Coronary artery (tissue), 2 donors: ENCODE data around the gene HSF2.

Experiments used
- DNase-seq: peaks from one replicate; pipeline ENCODE4 v3.0.0-alpha.2; 2017; ENCODE audit warnings: low spot score
- H3K27ac ChIP-seq, 2 donors: fragments of 200-600 bp; sonication (generic); one replicate each; pipeline ENCODE4 v1.5.1; 2016 to 2019
- H3K4me3 ChIP-seq: fragments of 200-600 bp; sonication (generic); 2 replicates; pipeline ENCODE4 v1.5.1; 2016; ENCODE audit warnings: mild to moderate bottlenecking, moderate library complexity
- TF ChIP-seq, protein P1 (sequence below): fragments of 200-600 bp; sonication (generic); IDR thresholded peaks from one replicate; pipeline ENCODE4 v1.5.1; 2019; ENCODE audit warnings: antibody characterized with exemption

The HSF2 gene

DNA sequence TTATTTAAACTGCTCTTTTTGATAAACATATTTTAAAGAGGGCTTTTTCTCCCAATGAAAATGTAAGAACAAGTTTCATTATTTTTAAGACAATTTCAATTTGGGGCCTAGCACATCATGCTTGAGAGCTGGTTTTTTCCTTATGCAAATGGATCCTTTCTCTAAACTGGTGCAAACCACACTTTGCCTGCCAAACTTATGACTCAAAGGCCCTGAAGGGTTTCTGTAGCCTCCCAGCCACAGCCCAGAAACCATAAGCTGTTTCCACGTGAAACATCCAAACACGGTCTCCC lies 451 bp upstream of the HSF2 start:
- no peak for DNase-seq
- peak overlapping the region; percentile 21 to 62 for H3K27ac ChIP-seq
- TF ChIP-seq, protein P1, sequence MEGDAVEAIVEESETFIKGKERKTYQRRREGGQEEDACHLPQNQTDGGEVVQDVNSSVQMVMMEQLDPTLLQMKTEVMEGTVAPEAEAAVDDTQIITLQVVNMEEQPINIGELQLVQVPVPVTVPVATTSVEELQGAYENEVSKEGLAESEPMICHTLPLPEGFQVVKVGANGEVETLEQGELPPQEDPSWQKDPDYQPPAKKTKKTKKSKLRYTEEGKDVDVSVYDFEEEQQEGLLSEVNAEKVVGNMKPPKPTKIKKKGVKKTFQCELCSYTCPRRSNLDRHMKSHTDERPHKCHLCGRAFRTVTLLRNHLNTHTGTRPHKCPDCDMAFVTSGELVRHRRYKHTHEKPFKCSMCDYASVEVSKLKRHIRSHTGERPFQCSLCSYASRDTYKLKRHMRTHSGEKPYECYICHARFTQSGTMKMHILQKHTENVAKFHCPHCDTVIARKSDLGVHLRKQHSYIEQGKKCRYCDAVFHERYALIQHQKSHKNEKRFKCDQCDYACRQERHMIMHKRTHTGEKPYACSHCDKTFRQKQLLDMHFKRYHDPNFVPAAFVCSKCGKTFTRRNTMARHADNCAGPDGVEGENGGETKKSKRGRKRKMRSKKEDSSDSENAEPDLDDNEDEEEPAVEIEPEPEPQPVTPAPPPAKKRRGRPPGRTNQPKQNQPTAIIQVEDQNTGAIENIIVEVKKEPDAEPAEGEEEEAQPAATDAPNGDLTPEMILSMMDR: no peak
- peak overlapping the region; percentile 97 for H3K4me3 ChIP-seq

DNA sequence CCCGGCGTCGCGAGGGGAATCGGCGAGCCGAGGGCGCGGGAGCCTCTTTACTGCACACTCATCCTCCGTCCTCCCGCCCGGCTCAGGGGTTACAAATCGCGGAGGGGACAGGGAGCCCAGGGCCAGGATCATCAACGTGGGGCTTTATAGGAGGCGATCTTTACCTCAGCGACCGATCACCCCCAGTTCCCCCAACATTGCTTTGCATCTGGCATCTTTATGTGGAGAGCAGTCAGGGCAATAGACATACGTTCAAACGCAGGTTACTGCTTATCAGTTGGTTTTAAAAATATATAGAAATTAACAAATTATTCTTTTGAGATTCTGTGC lies 634 bp downstream of the HSF2 start:
- Histone ChIP-seq H3K4me3 (peak overlapping the region; percentile 97), H3K27ac (peak overlapping the region; percentile 89)
- no peak for DNase-seq
- TF ChIP-seq, protein P1: no peak

GRCh38 chr6:122400462-122401089 lies 1.1 kb downstream of the HSF2 start:
- H3K27ac ChIP-seq: peak overlapping the region in 1 of 2 donors; percentile 89
- H3K4me3 ChIP-seq: peak overlapping the region; percentile 97
- no peak for DNase-seq
- TF ChIP-seq, protein P1: no peak

DNA sequence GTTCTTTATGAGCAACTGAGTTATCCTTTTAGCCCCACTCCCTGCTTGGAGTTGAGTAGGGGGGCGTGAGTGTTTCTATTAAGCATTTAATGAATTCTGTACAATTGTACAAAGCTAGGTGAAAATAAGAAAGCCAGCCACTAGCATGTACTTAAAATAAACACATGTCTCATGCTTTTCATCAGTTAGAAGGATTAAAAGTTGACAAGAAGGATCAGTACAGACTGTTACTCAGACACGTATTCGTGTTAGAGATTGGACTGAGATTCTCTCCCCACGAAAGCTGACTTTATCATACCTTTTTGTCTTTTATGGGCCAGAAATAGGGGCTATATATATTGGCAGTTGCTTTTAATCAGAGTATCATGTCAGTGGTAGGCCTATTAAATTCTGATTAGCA lies 1.7 kb downstream of the HSF2 start:
- Histone ChIP-seq H3K4me3 (no peak overlapping the region), H3K27ac (no peak overlapping the region)
- DNase-seq: no peak
- TF ChIP-seq, protein P1: no peak

DNA sequence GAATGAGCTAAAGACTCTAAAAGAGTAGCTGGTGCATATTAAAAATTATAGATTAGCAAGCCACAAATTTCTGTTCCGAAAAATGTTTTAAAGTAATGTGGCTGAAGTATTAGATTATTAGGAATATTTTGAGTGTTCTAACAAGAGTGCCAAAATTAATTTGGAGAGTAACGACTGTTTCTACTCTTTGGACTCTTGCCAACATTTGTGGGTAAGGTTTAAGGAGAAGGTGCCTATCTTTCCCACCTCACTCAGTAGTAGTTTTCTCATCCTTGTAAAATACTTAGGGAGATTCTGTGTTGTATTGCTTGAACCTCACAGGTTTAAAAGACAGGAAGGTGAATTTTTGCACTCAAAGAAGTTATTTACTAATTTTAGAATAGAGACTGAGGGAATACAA lies 5.0 kb downstream of the HSF2 start:
- TF ChIP-seq, protein P1: no peak
- no peak overlapping the region for H3K27ac ChIP-seq
- no peak overlapping the region for H3K4me3 ChIP-seq

GRCh38 chr6:122405417-122405816 lies 6.0 kb downstream of the HSF2 start:
- TF ChIP-seq, protein P1: no peak
- H3K27ac ChIP-seq: no peak overlapping the region
- DNase-seq: no peak
- no peak overlapping the region for H3K4me3 ChIP-seq

More for the DNA sequence above, 5.0 kb downstream of the HSF2 start:
- DNase-seq: no peak

GRCh38 chr6:122406187-122406586 lies 6.7 kb downstream of the HSF2 start:
- DNase-seq: no peak
- H3K4me3 ChIP-seq: no peak overlapping the region
- no peak overlapping the region for H3K27ac ChIP-seq
- TF ChIP-seq, protein P1: no peak
